Cardiac fibroblast (primary cell): Measurements from ENCODE around the gene PDCD1.

Experiments used
- DNase-seq, 2 donors: peaks; one replicate each; pipeline versions ENCODE4 v3.0.0 to v3.0.0-alpha.2; 2010; ENCODE audit warnings: low read depth in 2 of 2
- H3K4me3 ChIP-seq, 2 donors: replicated peaks in 1 of 2; 1 replicate in 1 of 2; 2 replicates in 1 of 2; pipeline ENCODE4 v1.5.1; 2011; ENCODE audit warnings: low read depth in 2 of 2, low read length in 2 of 2, mild to moderate bottlenecking in 2 of 2, moderate library complexity in 1 of 2
- TF ChIP-seq, protein P1 (sequence below): IDR thresholded peaks from one replicate; pipeline ENCODE4 v1.5.1; 2011; ENCODE audit warnings: low read depth, mild to moderate bottlenecking, low read length, inconsistent platforms

PDCD1 gene

DNA sequence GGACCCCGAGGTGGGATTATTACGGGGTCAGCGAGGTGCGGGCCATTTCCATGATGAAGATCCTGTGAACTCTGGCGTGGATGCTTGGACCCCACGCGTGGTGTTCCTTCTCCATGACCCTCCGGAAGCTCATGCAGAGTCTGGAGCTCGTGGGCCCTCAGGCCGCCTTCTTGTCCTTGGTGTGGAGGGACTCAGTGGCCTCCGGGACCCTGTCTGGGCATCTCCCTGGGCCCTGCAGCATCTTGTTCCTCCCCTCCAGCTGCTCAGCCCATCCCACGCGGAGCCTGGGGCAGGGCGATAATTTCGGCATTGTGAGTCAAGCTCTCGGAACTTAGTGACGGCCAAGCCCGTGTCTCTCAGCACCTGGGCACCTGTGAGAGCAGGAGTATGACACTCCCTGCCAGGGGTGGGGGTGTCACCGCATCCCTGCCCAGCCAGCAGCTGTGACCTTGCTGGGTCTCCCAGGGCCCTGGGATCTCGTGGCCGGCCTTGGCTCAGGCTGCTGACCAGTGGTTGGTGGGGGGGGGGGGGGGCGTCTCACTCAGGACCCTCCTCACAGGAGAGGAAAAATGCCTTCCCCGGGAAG is 35.5 kb upstream of the PDCD1 start:
- TF ChIP-seq, protein P1, sequence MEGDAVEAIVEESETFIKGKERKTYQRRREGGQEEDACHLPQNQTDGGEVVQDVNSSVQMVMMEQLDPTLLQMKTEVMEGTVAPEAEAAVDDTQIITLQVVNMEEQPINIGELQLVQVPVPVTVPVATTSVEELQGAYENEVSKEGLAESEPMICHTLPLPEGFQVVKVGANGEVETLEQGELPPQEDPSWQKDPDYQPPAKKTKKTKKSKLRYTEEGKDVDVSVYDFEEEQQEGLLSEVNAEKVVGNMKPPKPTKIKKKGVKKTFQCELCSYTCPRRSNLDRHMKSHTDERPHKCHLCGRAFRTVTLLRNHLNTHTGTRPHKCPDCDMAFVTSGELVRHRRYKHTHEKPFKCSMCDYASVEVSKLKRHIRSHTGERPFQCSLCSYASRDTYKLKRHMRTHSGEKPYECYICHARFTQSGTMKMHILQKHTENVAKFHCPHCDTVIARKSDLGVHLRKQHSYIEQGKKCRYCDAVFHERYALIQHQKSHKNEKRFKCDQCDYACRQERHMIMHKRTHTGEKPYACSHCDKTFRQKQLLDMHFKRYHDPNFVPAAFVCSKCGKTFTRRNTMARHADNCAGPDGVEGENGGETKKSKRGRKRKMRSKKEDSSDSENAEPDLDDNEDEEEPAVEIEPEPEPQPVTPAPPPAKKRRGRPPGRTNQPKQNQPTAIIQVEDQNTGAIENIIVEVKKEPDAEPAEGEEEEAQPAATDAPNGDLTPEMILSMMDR = no peak
- DNase-seq = no peak
- H3K4me3 ChIP-seq = no peak overlapping the region

DNA sequence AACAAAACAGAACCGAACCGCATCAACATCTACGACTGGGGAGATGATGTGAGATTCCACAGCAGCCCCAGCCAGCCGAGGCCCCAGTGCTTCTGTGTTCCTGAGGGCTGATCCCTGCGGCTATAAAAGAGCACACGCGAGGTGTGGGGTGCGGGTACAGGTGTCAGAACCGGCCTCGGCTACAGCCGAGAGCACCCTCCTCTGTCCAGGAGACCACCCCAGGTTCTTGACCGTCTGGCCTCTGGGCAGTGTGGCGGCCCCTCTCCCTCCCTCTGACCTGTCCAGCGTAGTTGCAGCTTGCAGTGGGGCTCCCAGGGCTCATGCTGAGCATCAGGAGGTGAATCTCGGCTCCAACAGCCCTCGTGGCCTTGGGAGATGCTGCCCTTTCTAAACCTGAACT is 34.6 kb upstream of the PDCD1 start:
- no peak for DNase-seq

DNA sequence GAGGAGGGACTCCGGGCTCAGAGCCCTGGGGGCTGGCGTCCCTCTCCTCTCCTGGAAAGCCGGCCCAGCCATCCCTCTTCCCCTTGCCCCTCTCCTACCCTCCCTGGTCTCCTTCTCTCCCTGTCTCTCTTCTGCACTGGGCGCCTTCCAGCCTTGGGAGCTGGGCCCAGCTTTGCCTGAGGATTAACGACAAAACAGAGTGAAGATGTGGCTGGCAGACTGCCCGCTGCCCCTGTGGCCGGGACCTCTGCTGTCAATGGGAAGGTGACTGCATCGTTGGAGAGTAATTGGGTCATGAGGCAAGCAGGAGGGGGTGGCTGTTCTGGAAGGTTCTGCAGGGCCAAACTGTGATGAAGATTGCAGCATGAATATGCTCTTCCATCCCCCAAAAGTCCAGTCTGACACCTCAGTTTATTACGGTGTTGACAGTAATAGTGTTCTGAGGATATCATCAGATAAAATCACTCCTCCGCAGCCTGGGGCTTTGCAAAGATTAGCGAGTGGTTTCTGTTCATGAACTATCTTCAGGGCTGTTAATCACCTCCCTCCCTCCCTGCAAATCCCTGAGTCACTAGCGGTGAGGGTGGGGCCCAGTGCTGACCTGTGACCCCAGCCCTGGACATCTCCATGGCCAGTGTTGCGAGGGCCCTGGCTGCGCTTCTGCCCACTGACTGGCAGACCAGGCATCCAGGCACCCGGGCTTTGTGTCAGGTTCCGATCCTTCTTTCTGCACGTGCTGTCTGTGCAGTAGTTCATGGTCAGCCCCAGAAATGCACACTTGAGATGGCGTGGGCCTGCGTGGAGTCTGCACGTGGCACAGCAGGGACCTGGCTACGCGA is 33.8 kb upstream of the PDCD1 start:
- H3K4me3 ChIP-seq = no peak overlapping the region
- DNase-seq = no peak
- TF ChIP-seq, protein P1 = no peak

More for the DNA sequence above, 34.6 kb upstream of the PDCD1 start:
- TF ChIP-seq, protein P1 = no peak
- no peak overlapping the region for H3K4me3 ChIP-seq

DNA sequence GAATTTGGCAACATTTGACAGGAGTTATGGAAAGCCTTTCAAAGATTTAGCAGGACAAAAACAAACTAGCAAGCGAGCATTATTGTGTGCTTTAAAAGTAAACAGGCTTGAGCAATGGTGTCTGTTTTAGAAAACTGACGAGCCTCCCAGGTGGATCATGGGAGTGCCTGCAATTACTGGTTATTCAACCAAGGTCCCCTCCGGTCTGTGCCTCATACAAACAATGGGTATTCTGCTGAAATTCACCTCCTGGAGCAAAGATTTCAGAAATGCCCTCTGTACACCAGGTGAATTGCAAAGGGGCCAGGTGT is 33.2 kb upstream of the PDCD1 start:
- TF ChIP-seq, protein P1 = no peak
- no peak overlapping the region for H3K4me3 ChIP-seq
- no peak for DNase-seq

DNA sequence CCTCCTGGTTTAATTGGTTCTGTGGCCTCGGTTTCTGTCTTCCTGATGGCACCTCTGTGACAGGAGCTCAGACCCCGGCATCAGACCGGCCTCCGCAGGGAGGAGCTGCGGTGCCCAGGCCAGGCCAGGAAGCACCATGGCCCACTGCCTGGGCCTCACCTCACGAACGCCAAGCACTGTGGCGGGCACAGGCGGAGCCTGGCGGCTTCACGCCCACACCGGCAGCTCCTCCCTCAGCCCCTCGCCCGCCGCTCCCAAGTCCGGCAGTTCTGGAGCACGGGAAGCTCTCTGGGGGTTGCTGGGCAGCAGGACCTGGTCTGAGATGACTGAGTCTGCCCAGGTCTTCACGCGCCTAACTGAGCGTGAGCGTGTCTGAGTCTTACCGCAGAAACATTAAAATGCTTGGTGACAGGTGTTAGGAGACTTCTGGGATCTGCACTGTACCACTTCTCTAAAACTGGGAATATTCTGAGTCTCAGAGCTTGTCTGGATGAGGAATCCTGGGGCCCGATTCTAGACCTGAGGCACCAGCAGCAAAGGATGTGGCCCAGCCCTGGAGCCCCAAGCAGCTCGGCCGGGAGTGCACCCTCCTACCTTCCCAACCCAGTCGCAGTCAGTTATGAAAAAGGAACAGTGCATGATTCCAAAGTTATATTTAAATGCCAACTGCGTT is 32.8 kb upstream of the PDCD1 start:
- TF ChIP-seq, protein P1 = no peak
- no peak for DNase-seq
- H3K4me3 ChIP-seq = no peak overlapping the region

DNA sequence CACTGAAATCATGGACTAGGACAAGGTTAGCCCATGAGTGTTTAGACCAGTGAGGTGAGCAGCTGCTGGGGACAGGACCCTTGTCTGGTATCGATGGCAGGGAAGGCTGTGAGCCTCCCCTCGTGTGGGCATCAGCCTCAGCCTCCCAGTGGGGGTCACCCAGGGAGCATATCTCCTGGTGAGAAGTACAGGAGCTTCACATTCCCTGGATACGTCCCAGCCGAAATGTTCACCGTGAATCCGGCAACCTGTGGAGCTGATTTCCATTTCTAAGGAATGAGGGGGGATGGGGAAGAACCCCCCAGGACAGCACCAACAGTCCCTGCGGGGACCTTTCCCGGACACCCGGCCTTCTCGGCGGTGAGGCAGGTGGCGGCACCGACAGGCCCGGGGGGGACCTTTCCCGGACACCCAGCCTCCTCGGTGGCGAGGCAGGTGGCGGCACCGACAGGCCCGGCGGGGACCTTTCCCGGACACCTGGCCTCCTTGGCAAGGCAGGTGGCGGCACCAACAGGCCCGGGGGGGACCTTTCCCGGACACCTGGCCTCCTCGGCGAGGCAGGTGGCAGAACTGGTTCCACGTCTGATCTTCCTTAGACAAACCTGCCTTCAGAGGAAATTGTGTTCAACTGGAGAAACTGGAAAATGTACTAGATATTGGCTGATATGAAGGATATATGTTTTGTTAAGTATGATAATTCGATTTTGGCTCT is 32.0 kb upstream of the PDCD1 start:
- DNase-seq = no peak
- TF ChIP-seq, protein P1 = no peak
- no peak overlapping the region for H3K4me3 ChIP-seq
